Measurements from ENCODE around the gene NAT10.

DNA sequence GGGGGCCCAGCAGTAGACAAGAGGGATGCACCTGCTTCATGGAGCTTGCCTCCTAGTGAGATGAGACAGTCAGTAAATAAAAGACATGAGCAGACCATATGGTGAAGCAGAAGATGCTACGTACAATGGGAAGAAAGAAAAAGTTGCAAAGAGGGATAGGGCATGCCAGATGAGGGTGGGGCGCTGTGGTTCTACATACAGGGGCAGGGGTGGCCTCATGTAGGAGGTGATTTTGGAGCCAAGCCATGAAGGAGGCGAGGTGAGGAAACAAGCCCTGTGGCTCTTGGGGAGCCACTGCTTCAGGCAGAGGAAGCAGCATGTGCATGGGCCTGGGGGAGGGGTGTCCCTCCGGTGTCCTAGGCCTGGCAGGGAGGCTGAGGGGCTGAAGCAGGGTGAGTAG is 15.2 kb downstream of the NAT10 start:
- TF ChIP-seq POLR2AphosphoS5 (IDR thresholded peaks at IDR 0.05; ENCODE audit: low read depth, low read length), result no peak
- TF ChIP-seq, protein P1, sequence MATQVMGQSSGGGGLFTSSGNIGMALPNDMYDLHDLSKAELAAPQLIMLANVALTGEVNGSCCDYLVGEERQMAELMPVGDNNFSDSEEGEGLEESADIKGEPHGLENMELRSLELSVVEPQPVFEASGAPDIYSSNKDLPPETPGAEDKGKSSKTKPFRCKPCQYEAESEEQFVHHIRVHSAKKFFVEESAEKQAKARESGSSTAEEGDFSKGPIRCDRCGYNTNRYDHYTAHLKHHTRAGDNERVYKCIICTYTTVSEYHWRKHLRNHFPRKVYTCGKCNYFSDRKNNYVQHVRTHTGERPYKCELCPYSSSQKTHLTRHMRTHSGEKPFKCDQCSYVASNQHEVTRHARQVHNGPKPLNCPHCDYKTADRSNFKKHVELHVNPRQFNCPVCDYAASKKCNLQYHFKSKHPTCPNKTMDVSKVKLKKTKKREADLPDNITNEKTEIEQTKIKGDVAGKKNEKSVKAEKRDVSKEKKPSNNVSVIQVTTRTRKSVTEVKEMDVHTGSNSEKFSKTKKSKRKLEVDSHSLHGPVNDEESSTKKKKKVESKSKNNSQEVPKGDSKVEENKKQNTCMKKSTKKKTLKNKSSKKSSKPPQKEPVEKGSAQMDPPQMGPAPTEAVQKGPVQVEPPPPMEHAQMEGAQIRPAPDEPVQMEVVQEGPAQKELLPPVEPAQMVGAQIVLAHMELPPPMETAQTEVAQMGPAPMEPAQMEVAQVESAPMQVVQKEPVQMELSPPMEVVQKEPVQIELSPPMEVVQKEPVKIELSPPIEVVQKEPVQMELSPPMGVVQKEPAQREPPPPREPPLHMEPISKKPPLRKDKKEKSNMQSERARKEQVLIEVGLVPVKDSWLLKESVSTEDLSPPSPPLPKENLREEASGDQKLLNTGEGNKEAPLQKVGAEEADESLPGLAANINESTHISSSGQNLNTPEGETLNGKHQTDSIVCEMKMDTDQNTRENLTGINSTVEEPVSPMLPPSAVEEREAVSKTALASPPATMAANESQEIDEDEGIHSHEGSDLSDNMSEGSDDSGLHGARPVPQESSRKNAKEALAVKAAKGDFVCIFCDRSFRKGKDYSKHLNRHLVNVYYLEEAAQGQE (IDR thresholded peaks at IDR 0.05; ENCODE audit: insufficient read depth in 1 of 2, low read depth in 2 of 2, low read length in 2 of 2), result no peak
- TF ChIP-seq SIN3A (IDR thresholded peaks at IDR 0.05; ENCODE audit: borderline replicate concordance, insufficient read depth, low read length), result no peak
- no peak for TF ChIP-seq TAF1 (IDR thresholded peaks at IDR 0.05; ENCODE audit: borderline replicate concordance, insufficient read depth, low read length)
- no peak for TF ChIP-seq FOXP2 (optimal IDR thresholded peaks at IDR 0.05; ENCODE audit: borderline replicate concordance, extremely low read depth, extremely low read length, insufficient read depth)
